ENCODE results near the gene CLEC14A. TPM values are rescaled to one million over a fixed set of nuclear protein-coding genes. Genes with fewer than 3 reads are reported as not detected.

Gene CLEC14A
- total RNA-seq, 4 donors from 2014 or later = 4.0 to 11.0 (median 7.5) TPM

DNA sequence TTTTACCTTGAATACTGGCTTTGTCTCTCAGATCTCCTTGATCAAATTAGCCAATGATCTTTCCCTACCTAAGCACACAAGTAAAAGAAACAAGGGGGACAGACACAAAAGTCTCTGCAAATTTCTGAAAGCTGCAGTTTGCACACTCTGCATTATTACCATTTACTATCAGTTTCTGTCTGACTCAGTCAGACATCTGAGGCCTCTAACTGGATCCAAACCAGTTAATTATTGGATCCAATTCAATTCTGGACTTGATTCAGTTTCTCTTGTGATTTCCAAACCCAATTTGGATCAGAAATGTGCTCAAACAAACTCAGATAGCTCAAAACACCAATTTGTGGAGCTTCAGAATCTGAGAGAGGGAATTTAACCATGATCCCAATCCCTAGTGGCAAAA is 31.6 kb downstream of the CLEC14A start:
- Histone ChIP-seq H3K36me3 (no peaks in the 10 kb centered on the region), H3K9me3 (no peaks in the 10 kb centered on the region), H3K27ac (no peak overlapping the region), H3K4me1 (no peaks in the 10 kb centered on the region), H3K4me3 (no peak overlapping the region), H3K27me3 (no peaks in the 10 kb centered on the region)
- TF ChIP-seq POLR2A (IDR thresholded peaks at IDR 0.05) = no peak
- TF ChIP-seq, protein P1, sequence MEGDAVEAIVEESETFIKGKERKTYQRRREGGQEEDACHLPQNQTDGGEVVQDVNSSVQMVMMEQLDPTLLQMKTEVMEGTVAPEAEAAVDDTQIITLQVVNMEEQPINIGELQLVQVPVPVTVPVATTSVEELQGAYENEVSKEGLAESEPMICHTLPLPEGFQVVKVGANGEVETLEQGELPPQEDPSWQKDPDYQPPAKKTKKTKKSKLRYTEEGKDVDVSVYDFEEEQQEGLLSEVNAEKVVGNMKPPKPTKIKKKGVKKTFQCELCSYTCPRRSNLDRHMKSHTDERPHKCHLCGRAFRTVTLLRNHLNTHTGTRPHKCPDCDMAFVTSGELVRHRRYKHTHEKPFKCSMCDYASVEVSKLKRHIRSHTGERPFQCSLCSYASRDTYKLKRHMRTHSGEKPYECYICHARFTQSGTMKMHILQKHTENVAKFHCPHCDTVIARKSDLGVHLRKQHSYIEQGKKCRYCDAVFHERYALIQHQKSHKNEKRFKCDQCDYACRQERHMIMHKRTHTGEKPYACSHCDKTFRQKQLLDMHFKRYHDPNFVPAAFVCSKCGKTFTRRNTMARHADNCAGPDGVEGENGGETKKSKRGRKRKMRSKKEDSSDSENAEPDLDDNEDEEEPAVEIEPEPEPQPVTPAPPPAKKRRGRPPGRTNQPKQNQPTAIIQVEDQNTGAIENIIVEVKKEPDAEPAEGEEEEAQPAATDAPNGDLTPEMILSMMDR (IDR thresholded peaks at IDR 0.05) = no peak
- no peak for DNase-seq

DNA sequence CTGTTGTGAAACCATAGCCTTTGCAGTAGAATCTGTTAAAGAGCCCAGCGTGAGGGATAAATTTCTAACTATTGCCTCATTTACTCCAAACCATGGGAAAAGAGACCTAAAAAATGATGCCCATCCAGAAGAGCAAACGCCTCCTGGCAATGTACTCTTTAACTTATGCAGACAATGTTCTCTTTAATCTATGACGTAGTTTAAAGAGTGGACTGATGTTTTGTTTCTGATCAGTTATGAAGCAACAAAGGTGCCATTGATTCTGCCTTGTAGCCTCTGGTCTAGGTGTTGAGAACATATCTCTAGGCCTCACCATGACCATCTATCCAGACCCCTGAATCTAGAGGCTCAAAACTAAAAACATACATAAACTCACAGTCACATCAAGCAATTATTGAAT is 34.8 kb downstream of the CLEC14A start:
- no peak overlapping the region for H3K4me3 ChIP-seq
- no peak for DNase-seq
- H3K4me1 ChIP-seq = no peaks in the 10 kb centered on the region
- no peaks in the 10 kb centered on the region for H3K9me3 ChIP-seq
- H3K36me3 ChIP-seq = no peaks in the 10 kb centered on the region
- H3K27ac ChIP-seq = no peak overlapping the region
- no peak for TF ChIP-seq POLR2A (IDR thresholded peaks at IDR 0.05)
- TF ChIP-seq, protein P1 (IDR thresholded peaks at IDR 0.05) = no peak
- no peaks in the 10 kb centered on the region for H3K27me3 ChIP-seq

DNA sequence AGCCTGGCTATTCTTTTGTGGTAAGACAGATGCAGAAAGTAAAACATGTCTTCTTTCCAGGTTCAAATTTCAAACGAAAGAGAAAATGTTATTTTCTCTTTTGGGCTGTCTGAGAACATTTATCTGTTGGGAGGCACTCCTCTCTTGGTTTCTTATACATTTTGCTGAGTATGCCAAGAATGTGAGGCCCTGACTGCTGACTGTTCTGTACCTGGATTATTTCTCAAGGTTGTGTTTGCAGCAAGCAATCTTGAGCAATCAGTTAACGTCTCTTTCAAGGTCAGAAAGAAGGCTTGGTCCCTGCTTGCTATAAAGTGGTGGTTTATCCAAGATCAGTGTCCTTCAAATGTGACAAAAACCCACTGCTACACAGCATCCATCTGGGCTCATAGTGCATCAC is 38.3 kb downstream of the CLEC14A start:
- no peak for DNase-seq
- H3K4me1 ChIP-seq = no peaks in the 10 kb centered on the region
- H3K36me3 ChIP-seq = no peaks in the 10 kb centered on the region
- no peaks in the 10 kb centered on the region for H3K27me3 ChIP-seq
- no peak overlapping the region for H3K4me3 ChIP-seq
- H3K27ac ChIP-seq = no peak overlapping the region
- no peaks in the 10 kb centered on the region for H3K9me3 ChIP-seq
- no peak for TF ChIP-seq POLR2A (IDR thresholded peaks at IDR 0.05)
- TF ChIP-seq, protein P1 (IDR thresholded peaks at IDR 0.05) = no peak

DNA sequence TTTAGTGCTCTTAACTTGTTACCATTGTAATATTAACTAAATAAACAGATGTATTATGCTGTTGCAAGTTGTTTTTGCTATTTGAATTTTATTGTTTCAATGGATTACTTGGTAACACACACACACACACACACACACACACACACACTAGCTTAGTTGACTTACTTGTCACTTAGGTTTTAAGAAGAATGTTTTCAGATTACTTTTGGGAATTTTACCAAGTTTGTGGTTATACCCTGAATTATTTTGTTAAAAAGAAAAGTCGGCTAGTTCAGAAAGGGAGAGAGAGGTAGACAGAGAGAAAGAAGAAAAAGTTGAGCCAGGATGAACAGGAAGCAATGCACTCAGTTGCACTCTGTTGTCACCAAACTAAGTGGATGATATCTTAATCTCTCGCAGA is 42.9 kb downstream of the CLEC14A start:
- DNase-seq = no peak
- TF ChIP-seq POLR2A (IDR thresholded peaks at IDR 0.05) = no peak
- TF ChIP-seq, protein P1 (IDR thresholded peaks at IDR 0.05) = no peak
- Histone ChIP-seq H3K27me3 (no peaks in the 10 kb centered on the region), H3K36me3 (no peaks in the 10 kb centered on the region), H3K27ac (no peak overlapping the region), H3K9me3 (no peaks in the 10 kb centered on the region), H3K4me3 (no peak overlapping the region), H3K4me1 (peaks cover 0 to 14% (median 0%) of the 10 kb centered on the region in 4 donors)

DNA sequence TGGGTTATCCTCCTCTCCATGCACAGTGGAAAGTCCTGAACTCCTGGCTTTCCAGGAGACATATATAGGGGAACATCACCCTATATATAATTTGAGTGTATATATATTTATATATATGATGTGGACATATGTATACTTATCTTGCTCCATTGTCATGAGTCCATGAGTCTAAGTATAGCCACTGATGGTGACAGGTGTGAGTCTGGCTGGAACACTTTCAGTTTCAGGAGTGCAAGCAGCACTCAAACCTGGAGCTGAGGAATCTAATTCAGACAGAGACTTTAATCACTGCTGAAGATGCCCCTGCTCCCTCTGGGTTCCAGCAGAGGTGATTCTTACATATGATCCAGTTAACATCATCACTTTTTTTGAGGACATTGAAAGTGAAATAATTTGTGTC is 43.8 kb downstream of the CLEC14A start:
- Histone ChIP-seq H3K9me3 (no peaks in the 10 kb centered on the region), H3K36me3 (no peaks in the 10 kb centered on the region), H3K27ac (no peak overlapping the region), H3K4me3 (no peak overlapping the region), H3K4me1 (peaks cover 0 to 14% (median 0%) of the 10 kb centered on the region in 4 donors), H3K27me3 (no peaks in the 10 kb centered on the region)
- no peak for DNase-seq
- no peak for TF ChIP-seq POLR2A (IDR thresholded peaks at IDR 0.05)
- TF ChIP-seq, protein P1 (IDR thresholded peaks at IDR 0.05) = no peak

DNA sequence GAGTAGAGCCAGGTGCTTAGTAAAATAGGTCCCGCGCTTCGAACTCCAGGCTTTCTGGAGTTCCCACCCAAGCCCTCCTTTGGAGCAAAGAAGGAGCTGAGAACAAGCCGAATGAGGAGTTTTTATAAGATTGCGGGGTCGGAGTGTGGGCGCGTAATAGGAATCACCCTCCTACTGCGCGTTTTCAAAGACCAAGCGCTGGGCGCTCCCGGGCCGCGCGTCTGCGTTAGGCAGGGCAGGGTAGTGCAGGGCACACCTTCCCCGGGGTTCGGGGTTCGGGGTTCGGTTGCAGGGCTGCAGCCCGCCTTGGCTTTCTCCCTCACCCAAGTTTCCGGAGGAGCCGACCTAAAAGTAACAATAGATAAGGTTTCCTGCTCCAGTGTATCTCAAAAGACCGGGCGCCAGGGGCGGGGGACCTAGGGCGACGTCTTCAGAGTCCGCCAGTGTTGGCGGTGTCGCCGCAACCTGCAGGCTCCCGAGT is 44.6 kb downstream of the CLEC14A start:
- Histone ChIP-seq H3K36me3 (no peaks in the 10 kb centered on the region), H3K27ac (no peak overlapping the region), H3K9me3 (no peaks in the 10 kb centered on the region), H3K27me3 (no peaks in the 10 kb centered on the region), H3K4me1 (peaks cover 0 to 14% (median 0%) of the 10 kb centered on the region in 4 donors), H3K4me3 (peak overlapping the region in 2 of 4 donors; percentile 27 to 72)
- TF ChIP-seq, protein P1 (IDR thresholded peaks at IDR 0.05) = no peak
- TF ChIP-seq POLR2A (IDR thresholded peaks at IDR 0.05) = no peak
- DNase-seq = no peak

Measured in Peyer's patch (tissue), 4 donors.